ENCODE results near the gene CEP126.
"Not testable (repeated sequence)": the region's sequence is repeated elsewhere in the genome, so short reads cannot be mapped to it uniquely, and the experiment has no call there.

The CEP126 gene

GRCh38 chr11:101929294-101929915, 14.6 kb downstream of the CEP126 start:
- DNase-seq (ENCODE audit: low read depth, low spot score): no peak

GRCh38 chr11:101931692-101932091, 16.9 kb downstream of the CEP126 start:
- no peak overlapping the region for H3K27ac ChIP-seq
- no peak for DNase-seq (ENCODE audit: low read depth, low spot score)

More at GRCh38 chr11:101929294-101929915, 14.6 kb downstream of the CEP126 start:
- H3K27ac ChIP-seq: no peak overlapping the region

GRCh38 chr11:101940901-101941520, 26.2 kb downstream of the CEP126 start:
- H3K27ac ChIP-seq: no peak overlapping the region
- no peak for DNase-seq (ENCODE audit: low read depth, low spot score)

- no peak overlapping the region for H3K27ac ChIP-seq
- DNase-seq (ENCODE audit: low read depth, low spot score): no peak
Observed at GRCh38 chr11:101944923-101945322, 30.1 kb downstream of the CEP126 start.

- DNase-seq (ENCODE audit: low read depth, low spot score): no peak
- H3K27ac ChIP-seq: no peak overlapping the region
Observed at GRCh38 chr11:101945448-101945847, 30.6 kb downstream of the CEP126 start.

GRCh38 chr11:101949680-101950220, 34.9 kb downstream of the CEP126 start:
- no peak overlapping the region for H3K27ac ChIP-seq
- DNase-seq (ENCODE audit: low read depth, low spot score): no peak

GRCh38 chr11:101955278-101955677, 40.5 kb downstream of the CEP126 start:
- no peak for DNase-seq (ENCODE audit: low read depth, low spot score)
- H3K27ac ChIP-seq: no peak overlapping the region

- no peak overlapping the region for H3K27ac ChIP-seq
- DNase-seq (ENCODE audit: low read depth, low spot score): no peak
Observed at GRCh38 chr11:101955701-101956100, 40.9 kb downstream of the CEP126 start.

GRCh38 chr11:101960231-101960630, 45.4 kb downstream of the CEP126 start:
- no peak overlapping the region for H3K27ac ChIP-seq
- DNase-seq (ENCODE audit: low read depth, low spot score): no peak

GRCh38 chr11:101964200-101964599, 49.4 kb downstream of the CEP126 start:
- DNase-seq (ENCODE audit: low read depth, low spot score): not testable (repeated sequence)

GRCh38 chr11:101974255-101974654, 59.4 kb downstream of the CEP126 start:
- no peak overlapping the region for H3K27ac ChIP-seq
- DNase-seq (ENCODE audit: low read depth, low spot score): no peak

More at GRCh38 chr11:101964200-101964599, 49.4 kb downstream of the CEP126 start:
- H3K27ac ChIP-seq: not testable (repeated sequence)

GRCh38 chr11:101974771-101975170, 60.0 kb downstream of the CEP126 start:
- no peak for DNase-seq (ENCODE audit: low read depth, low spot score)
- no peak overlapping the region for H3K27ac ChIP-seq

- DNase-seq (ENCODE audit: low read depth, low spot score): no peak
- no peak overlapping the region for H3K27ac ChIP-seq
Observed at GRCh38 chr11:101975734-101976133, 60.9 kb downstream of the CEP126 start.

GRCh38 chr11:101987370-101987769, 72.6 kb downstream of the CEP126 start:
- H3K27ac ChIP-seq: no peak overlapping the region
- no peak for DNase-seq (ENCODE audit: low read depth, low spot score)

GRCh38 chr11:101993172-101993571, 78.4 kb downstream of the CEP126 start:
- no peak overlapping the region for H3K27ac ChIP-seq
- DNase-seq (ENCODE audit: low read depth, low spot score): no peak

- not testable (repeated sequence) for DNase-seq (ENCODE audit: low read depth, low spot score); H3K27ac ChIP-seq
Observed at GRCh38 chr11:101994052-101994469, 79.3 kb downstream of the CEP126 start.

GRCh38 chr11:101996111-101996510, 81.3 kb downstream of the CEP126 start:
- no peak overlapping the region for H3K27ac ChIP-seq
- no peak for DNase-seq (ENCODE audit: low read depth, low spot score)

GRCh38 chr11:102001657-102002338, 87.0 kb downstream of the CEP126 start:
- H3K27ac ChIP-seq: no peak overlapping the region

GRCh38 chr11:102004220-102004619, 89.4 kb downstream of the CEP126 start:
- H3K27ac ChIP-seq: no peak overlapping the region
- no peak for DNase-seq (ENCODE audit: low read depth, low spot score)

More at GRCh38 chr11:102001657-102002338, 87.0 kb downstream of the CEP126 start:
- DNase-seq (ENCODE audit: low read depth, low spot score): no peak

- DNase-seq (ENCODE audit: low read depth, low spot score): no peak
- no peak overlapping the region for H3K27ac ChIP-seq
Observed at GRCh38 chr11:102005306-102005705, 90.5 kb downstream of the CEP126 start.

Data from epithelial cell of prostate (primary cell).